B cell (primary cell): ENCODE measurements around the gene CCDC88C. TPM values are rescaled to one million over a fixed set of nuclear protein-coding genes. Genes with fewer than 3 reads are reported as not detected.

Experiments used
- ATAC-seq: fragments of 200-7000 bp; cut with Tn5 transposase; one replicate; pipeline ENCODE4 v1.10.0; 2021; ENCODE audit warnings: low read depth, mild to moderate bottlenecking, moderate number of reproducible peaks, moderate library complexity
- CTCF ChIA-PET: fragments of 350-600 bp; sonication (Branson Sonifier 250); formaldehyde crosslinking; loops from one replicate; lab custom pipeline; 2021; ENCODE audit warnings: antibody characterized with exemption, inconsistent platforms; lab: Charles Lee
- POLR2A ChIA-PET: fragments of 350-600 bp; sonication (Branson Sonifier 250); formaldehyde crosslinking; loops from one replicate; lab custom pipeline; 2021; ENCODE audit warnings: antibody characterized with exemption; lab: Charles Lee
- DNase-seq: peaks from one replicate; pipeline ENCODE4 v3.0.0; 2013
- H2AFZ ChIP-seq: 2 replicates; pipeline ENCODE4 v1.6.1; 2012; ENCODE audit warnings: mild to moderate bottlenecking, low read depth, low read length; ENCODE audit not compliant: insufficient read depth, poor library complexity, severe bottlenecking
- H3K27ac ChIP-seq, 2 donors: 1 replicate in 1 of 2; 2 replicates in 1 of 2; pipeline ENCODE4 v1.5.1; 2012 to 2013; ENCODE audit warnings: low read length in 2 of 2, mild to moderate bottlenecking in 2 of 2, moderate library complexity in 1 of 2
- H3K27me3 ChIP-seq, 4 experiments: fragments of 200-600 bp in 1 of 4; sonication (generic) in 1 of 4; replicated peaks in 1 of 4; 1 replicate in 2 of 4; 2 replicates in 2 of 4; pipeline versions ENCODE4 v1.6.1 to v1.7.0; 2013 to 2016; ENCODE audit warnings: low read length in 3 of 4, mild to moderate bottlenecking in 2 of 4, mixed read lengths in 1 of 4, moderate library complexity in 1 of 4; ENCODE audit not compliant: insufficient read depth in 4 of 4, control insufficient read depth in 3 of 4; ENCODE audit errors: control extremely low read depth in 1 of 4
- H3K36me3 ChIP-seq, 2 experiments: replicated peaks in 1 of 2; 1 replicate in 1 of 2; 2 replicates in 1 of 2; pipeline versions ENCODE4 v1.6.1 to v1.7.1; 2013; ENCODE audit warnings: low read length in 1 of 2; ENCODE audit not compliant: insufficient read depth in 2 of 2, control insufficient read depth in 1 of 2; ENCODE audit errors: control extremely low read depth in 1 of 2, extremely low read depth in 1 of 2
- H3K4me1 ChIP-seq, 2 donors: fragments of 200-600 bp in 1 of 2; sonication (generic) in 1 of 2; 1 replicate in 1 of 2; 2 replicates in 1 of 2; pipeline versions ENCODE4 v1.5.1 to v1.6.1; 2013 to 2017; ENCODE audit warnings: low read length in 2 of 2; ENCODE audit not compliant: control insufficient read depth in 2 of 2, insufficient read depth in 2 of 2
- H3K4me2 ChIP-seq: replicated peaks from 2 replicates; pipeline ENCODE3; 2012; ENCODE audit warnings: mild to moderate bottlenecking, low read depth, low read length; ENCODE audit not compliant: poor library complexity, severe bottlenecking
- H3K4me3 ChIP-seq, 5 experiments: fragments of 200-600 bp in 1 of 5; sonication (generic) in 1 of 5; 1 replicate in 3 of 5; 2 replicates in 2 of 5; pipeline versions ENCODE4 v1.5.1 to v1.7.0; 2011 to 2016; ENCODE audit warnings: low read length in 4 of 5, mild to moderate bottlenecking in 4 of 5, low read depth in 2 of 5, control low read depth in 1 of 5, moderate library complexity in 1 of 5; ENCODE audit not compliant: insufficient read depth in 1 of 5; ENCODE audit errors: control extremely low read depth in 1 of 5, extremely low read depth in 1 of 5
- H3K79me2 ChIP-seq: fragments of 200-600 bp; sonication (generic); one replicate; pipeline ENCODE4 v1.6.0; 2016; ENCODE audit warnings: low read length; ENCODE audit not compliant: control insufficient read depth, insufficient read depth
- H3K9ac ChIP-seq: fragments of 200-600 bp; sonication (generic); 2 replicates; pipeline ENCODE4 v1.6.1; 2017; ENCODE audit warnings: mild to moderate bottlenecking, low read length, moderate library complexity
- H3K9me3 ChIP-seq, 3 donors: one replicate each; pipeline versions ENCODE4 v1.6.1 to v1.7.1; 2013; ENCODE audit warnings: low read length in 2 of 3; ENCODE audit not compliant: control insufficient read depth in 2 of 3, insufficient read depth in 1 of 3; ENCODE audit errors: control extremely low read depth in 1 of 3
- H4K20me1 ChIP-seq: 2 replicates; pipeline ENCODE4 v1.6.0; 2012; ENCODE audit warnings: mild to moderate bottlenecking, low read length; ENCODE audit not compliant: insufficient read depth, control insufficient read depth, poor library complexity, severe bottlenecking
- H3K27ac Mint-ChIP-seq: one replicate; pipeline ENCODE4 v1.8.0; 2021; ENCODE audit warnings: mixed read lengths
- H3K27me3 Mint-ChIP-seq: one replicate; pipeline ENCODE4 v1.8.0; 2021; ENCODE audit warnings: mixed read lengths
- H3K4me1 Mint-ChIP-seq: one replicate; pipeline ENCODE4 v1.8.0; 2021; ENCODE audit warnings: mixed read lengths
- H3K4me3 Mint-ChIP-seq: one replicate; pipeline ENCODE4 v1.8.0; 2021; ENCODE audit warnings: mixed read lengths
- H3K9me3 Mint-ChIP-seq: one replicate; pipeline ENCODE4 v1.8.0; 2022; ENCODE audit warnings: mixed read lengths; ENCODE audit not compliant: insufficient read depth
- EZH2 ChIP-seq: IDR thresholded peaks from 2 replicates; pipeline ENCODE4 v1.6.1; 2012; ENCODE audit warnings: borderline replicate concordance, low read depth, mild to moderate bottlenecking, moderate library complexity, low read length; ENCODE audit not compliant: insufficient read depth, poor library complexity, severe bottlenecking
- WGBS: methylation state at CpG from one replicate; pipeline ENCODE4 v1.1.5; 2013; ENCODE audit warnings: missing lambda C conversion rate; ENCODE audit not compliant: insufficient coverage; 5-methylcytosine and 5-hydroxymethylcytosine counted together
- intact Hi-C: fragments of 100-400 bp; cut with micrococcal nuclease; formaldehyde crosslinking; loops from one replicate; pipeline ENCODE4 v1.10.0; 2022
- polyA plus RNA-seq: library from polyadenylated mRNA; depleted of rRNA; stranded (reverse); fragments of >200 nt; gene quantifications from 2 replicates; pipeline ENCODE4 v1.2.3, GENCODE V29; 2012
- total RNA-seq, 2 donors: library from RNA; stranded (reverse); fragments of 120-200 nt in 1 of 2; gene quantifications; 1 replicate in 1 of 2; 2 replicates in 1 of 2; pipeline versions ENCODE4 v1.2.3 to v1.2.4, GENCODE V29; 2013 to 2022
- TF ChIP-seq, protein P1 (sequence below): fragments of 200-600 bp; IDR thresholded peaks from one replicate; pipeline ENCODE4 v1.8.0; 2022; ENCODE audit warnings: antibody characterized with exemption, mild to moderate bottlenecking

Gene CCDC88C
- total and polyA plus RNA-seq, 2 donors (not counting 1 experiment from before 2014, with no cell fraction given), result 98.7 to 181 TPM

DNA sequence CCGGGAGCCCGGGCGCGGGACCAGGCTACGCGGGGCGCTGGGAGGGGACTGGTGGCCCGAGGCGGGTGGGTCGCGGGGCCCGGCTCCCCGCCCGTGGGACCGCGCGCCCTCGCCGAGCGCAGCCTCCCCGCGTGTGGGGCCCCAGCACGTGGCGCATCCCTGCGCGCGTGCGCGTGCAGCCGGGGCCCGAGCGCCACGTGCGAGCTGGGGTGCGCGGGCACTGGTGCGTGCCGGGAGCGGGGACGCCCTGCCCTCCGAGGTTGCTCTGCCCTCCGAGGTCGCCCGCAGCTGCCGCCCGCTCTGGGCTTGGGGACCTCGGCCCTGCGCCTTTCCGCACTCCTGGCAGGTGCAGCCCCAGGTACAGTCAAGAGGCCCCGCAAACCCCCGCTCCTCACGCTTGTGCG lies 365 bp upstream of the CCDC88C start:
- H3K27ac ChIP-seq, result peak overlapping the region; percentile 75 to 77
- ATAC-seq, result peak; percentile 42
- peak overlapping the region; percentile 76 for H2AFZ ChIP-seq
- peaks cover 37% of the 10 kb centered on the region for H3K79me2 ChIP-seq
- H3K9me3 ChIP-seq, result no peaks in the 10 kb centered on the region
- peak; percentile 91 for DNase-seq
- H3K9me3 Mint-ChIP-seq, result no peaks in the 10 kb centered on the region
- peak overlapping the region in 4 of 5 experiments; percentile 30 to 97 (median 44) for H3K4me3 ChIP-seq
- no peaks in the 10 kb centered on the region for H3K27me3 ChIP-seq
- H4K20me1 ChIP-seq, result peaks cover 24% of the 10 kb centered on the region
- H3K27me3 Mint-ChIP-seq, result no peaks in the 10 kb centered on the region
- H3K4me3 Mint-ChIP-seq, result peak overlapping the region; percentile 84
- H3K4me1 Mint-ChIP-seq, result peaks cover 43% of the 10 kb centered on the region
- H3K36me3 ChIP-seq, result peaks cover 0 to 22% of the 10 kb centered on the region in 2 experiments
- H3K9ac ChIP-seq, result peak overlapping the region; percentile 54
- peak overlapping the region; percentile 90 for H3K4me2 ChIP-seq
- ChIA-PET POLR2A (interaction anchor here (1.1 to 2.0 kb wide), 8 partner anchors 18 to 103 kb away, joined by 3 to 16 read pairs (median 4); no protein-coding TSS in a partner anchor), CTCF (interaction anchor here (0.6 to 19.8 kb wide), 20 partner anchors 9 to 568 kb away, joined by 3 to 289 read pairs (median 6); no protein-coding TSS in a partner anchor)
- H3K27ac Mint-ChIP-seq, result peak overlapping the region; percentile 90
- 2% methylated on average over 53 of the region's 53 CpGs for WGBS
- peaks cover 43 to 44% of the 10 kb centered on the region in 2 donors for H3K4me1 ChIP-seq
- TF ChIP-seq, protein P1, sequence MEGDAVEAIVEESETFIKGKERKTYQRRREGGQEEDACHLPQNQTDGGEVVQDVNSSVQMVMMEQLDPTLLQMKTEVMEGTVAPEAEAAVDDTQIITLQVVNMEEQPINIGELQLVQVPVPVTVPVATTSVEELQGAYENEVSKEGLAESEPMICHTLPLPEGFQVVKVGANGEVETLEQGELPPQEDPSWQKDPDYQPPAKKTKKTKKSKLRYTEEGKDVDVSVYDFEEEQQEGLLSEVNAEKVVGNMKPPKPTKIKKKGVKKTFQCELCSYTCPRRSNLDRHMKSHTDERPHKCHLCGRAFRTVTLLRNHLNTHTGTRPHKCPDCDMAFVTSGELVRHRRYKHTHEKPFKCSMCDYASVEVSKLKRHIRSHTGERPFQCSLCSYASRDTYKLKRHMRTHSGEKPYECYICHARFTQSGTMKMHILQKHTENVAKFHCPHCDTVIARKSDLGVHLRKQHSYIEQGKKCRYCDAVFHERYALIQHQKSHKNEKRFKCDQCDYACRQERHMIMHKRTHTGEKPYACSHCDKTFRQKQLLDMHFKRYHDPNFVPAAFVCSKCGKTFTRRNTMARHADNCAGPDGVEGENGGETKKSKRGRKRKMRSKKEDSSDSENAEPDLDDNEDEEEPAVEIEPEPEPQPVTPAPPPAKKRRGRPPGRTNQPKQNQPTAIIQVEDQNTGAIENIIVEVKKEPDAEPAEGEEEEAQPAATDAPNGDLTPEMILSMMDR, result no peak
- no peak for TF ChIP-seq EZH2
- intact Hi-C loops, result loop anchor here (1.0 to 5.0 kb wide), 4 partner anchors 95 to 411 kb away; partner anchors contain the start of gene RPS6KA5

DNA sequence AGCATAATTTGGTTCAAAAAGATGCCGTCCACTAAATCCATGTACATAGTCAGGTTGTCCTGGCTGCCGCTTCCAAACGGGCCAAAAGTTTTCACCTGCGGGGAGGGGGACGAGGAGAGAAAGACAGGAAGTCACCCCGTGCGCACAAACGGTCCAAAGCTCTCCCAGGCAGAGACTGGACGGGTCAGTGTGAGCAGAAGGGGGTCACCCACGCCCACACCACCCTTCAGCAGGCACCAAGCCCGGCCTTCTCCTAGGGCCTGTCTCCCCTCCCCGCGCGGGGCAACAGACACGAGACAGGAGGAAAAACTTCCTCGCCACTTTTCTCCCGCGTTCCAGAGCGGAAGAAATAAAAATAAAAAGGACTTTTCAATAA lies 888 bp downstream of the CCDC88C start:
- ATAC-seq (no peak), DNase-seq (no peak)
- Histone ChIP-seq H3K4me2 (peak overlapping the region; percentile 90), H3K9ac (peak overlapping the region; percentile 98), H3K79me2 (peaks cover 50% of the 10 kb centered on the region), H3K36me3 (peaks cover 0 to 27% of the 10 kb centered on the region in 2 experiments), H3K4me3 (peak overlapping the region; percentile 65 to 97 (median 92)), H3K4me1 (peaks cover 54 to 56% of the 10 kb centered on the region in 2 donors), H3K27me3 (no peaks in the 10 kb centered on the region), H4K20me1 (peaks cover 30% of the 10 kb centered on the region), H3K9me3 (no peaks in the 10 kb centered on the region), H3K27ac (peak overlapping the region; percentile 91), H2AFZ (peak overlapping the region; percentile 76)
- 2% methylated on average over 9 of the region's 19 CpGs for WGBS
- TF ChIP-seq, protein P1, result no peak
- no peak for TF ChIP-seq EZH2
- intact Hi-C loops, result loop anchor here (1.0 to 5.0 kb wide), 8 partner anchors 16 to 409 kb away; partner anchors contain the start of genes PPP4R3A and RPS6KA5
- H3K27ac Mint-ChIP-seq, result peak overlapping the region; percentile 94
- H3K9me3 Mint-ChIP-seq, result no peaks in the 10 kb centered on the region
- POLR2A ChIA-PET, result interaction anchor here (0.6 to 2.7 kb wide), 11 partner anchors 10 to 98 kb away, joined by 3 to 19 read pairs (median 3); partner anchors contain the start of gene PPP4R3A
- no peaks in the 10 kb centered on the region for H3K27me3 Mint-ChIP-seq
- CTCF ChIA-PET, result interaction anchor here (0.9 to 19.8 kb wide), 10 partner anchors 17 to 100 kb away, joined by 3 to 289 read pairs (median 10); no protein-coding TSS in a partner anchor
- H3K4me3 Mint-ChIP-seq, result peak overlapping the region; percentile 96
- H3K4me1 Mint-ChIP-seq, result peaks cover 50% of the 10 kb centered on the region
